GM18870 (cell line): Measurements from ENCODE around the gene FAM47E.
A peak's percentile ranks its signal among the peaks of the same experiment; 100 is the strongest.

Experiments
- ATAC-seq: cut with Tn5 transposase; IDR thresholded peaks from one replicate; pipeline ENCODE4 v1.9.1; 2021; ENCODE audit warnings: moderate library complexity; ENCODE audit not compliant: unreplicated experiment

The FAM47E gene

GRCh38 chr4:76298227-76298626 is 46.7 kb downstream of the FAM47E start:
- ATAC-seq = no peak

- no peak for ATAC-seq
Observed at GRCh38 chr4:76300012-76300411, 48.5 kb downstream of the FAM47E start.

GRCh38 chr4:76301068-76301774 is 49.7 kb downstream of the FAM47E start:
- peak; percentile 99 for ATAC-seq

GRCh38 chr4:76301775-76302162 is 50.2 kb downstream of the FAM47E start:
- no peak for ATAC-seq

GRCh38 chr4:76302826-76303438 is 51.4 kb downstream of the FAM47E start:
- ATAC-seq = no peak

- ATAC-seq = no peak
Observed at GRCh38 chr4:76305033-76305687, 53.6 kb downstream of the FAM47E start.

GRCh38 chr4:76305971-76306881 is 54.7 kb downstream of the FAM47E start, which contains the start of gene STBD1:
Gene STBD1, plus strand, starts transcription at chr4:76306733. Its CDS starts 37 bp downstream, at chr4:76306770.
- ATAC-seq = no peak

- ATAC-seq = no peak
Observed at GRCh38 chr4:76306882-76307659, 55.5 kb downstream of the FAM47E start.

- no peak for ATAC-seq
Observed at GRCh38 chr4:76307660-76308014, 56.1 kb downstream of the FAM47E start.

- ATAC-seq = no peak
Observed at GRCh38 chr4:76308548-76308947, 57.0 kb downstream of the FAM47E start.

GRCh38 chr4:76309939-76310550 is 58.5 kb downstream of the FAM47E start:
- ATAC-seq = no peak

GRCh38 chr4:76310683-76311082 is 59.2 kb downstream of the FAM47E start:
- ATAC-seq = no peak

GRCh38 chr4:76311896-76312331 is 60.4 kb downstream of the FAM47E start:
- ATAC-seq = no peak

GRCh38 chr4:76312457-76312856 is 60.9 kb downstream of the FAM47E start:
- ATAC-seq = no peak

GRCh38 chr4:76313547-76313946 is 62.0 kb downstream of the FAM47E start:
- no peak for ATAC-seq

GRCh38 chr4:76315267-76315918 is 63.9 kb downstream of the FAM47E start:
- no peak for ATAC-seq

GRCh38 chr4:76316131-76316530 is 64.6 kb downstream of the FAM47E start:
- ATAC-seq = no peak

GRCh38 chr4:76322236-76322635 is 70.7 kb downstream of the FAM47E start:
- ATAC-seq = no peak

- no peak for ATAC-seq
Observed at GRCh38 chr4:76325072-76325471, 73.6 kb downstream of the FAM47E start.
